ENCODE measurements around the gene HEPN1.
A peak's percentile ranks its signal among the peaks of the same experiment; 100 is the strongest.

The HEPN1 gene

DNA sequence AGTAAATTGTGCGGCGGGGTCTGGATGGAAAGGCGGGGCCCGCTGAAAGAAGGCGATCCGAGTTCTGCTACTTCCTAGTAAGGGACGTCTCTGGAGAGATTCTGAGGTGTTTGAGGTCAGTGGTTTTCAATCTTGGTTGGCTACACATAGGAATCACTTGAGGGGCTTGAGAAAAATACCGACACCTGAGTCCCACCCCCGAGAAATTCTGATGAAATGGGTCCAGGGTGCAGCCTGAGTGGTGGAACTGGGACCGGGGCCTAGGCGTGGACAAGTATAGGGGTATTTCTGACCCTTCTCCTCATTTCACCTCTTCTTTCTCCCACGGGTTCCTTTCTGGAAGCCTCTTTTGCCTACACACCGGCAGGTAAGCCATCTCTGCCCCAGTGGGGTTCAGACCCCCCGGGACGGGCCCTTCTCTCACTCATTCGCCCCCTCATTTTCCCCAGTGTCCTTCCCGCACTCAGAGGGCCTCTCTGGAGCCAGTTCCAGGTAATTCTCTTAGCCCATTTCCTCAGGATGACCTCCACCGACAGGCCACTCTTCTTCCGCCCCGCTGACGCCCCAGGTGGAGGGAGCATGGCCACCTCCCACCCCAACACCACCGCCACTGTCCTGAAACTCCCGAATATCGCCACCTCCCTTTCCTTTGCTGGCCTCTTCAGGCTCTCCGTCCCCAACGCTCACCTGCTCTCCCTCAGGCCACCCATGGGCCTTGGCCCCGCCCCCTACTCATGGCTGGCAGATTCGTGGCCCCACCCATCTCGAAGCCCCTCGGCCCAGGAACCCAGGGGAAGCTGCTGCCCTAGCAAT is 42.0 kb upstream of the HEPN1 start:
- Histone ChIP-seq H3K4me3 (ENCODE audit: low read depth in 1 of 2, low read length in 1 of 2) (peak overlapping the region; percentile 52 to 74), H3K4me1 (ENCODE audit: control insufficient read depth in 1 of 2, insufficient read depth in 1 of 2, low read depth in 1 of 2, low read length in 1 of 2) (peaks cover 9 to 17% of the 10 kb centered on the region in 2 experiments), H3K27ac (no peak overlapping the region), H3K36me3 (no peaks in the 10 kb centered on the region), H3K27me3 (peaks cover 76% of the 10 kb centered on the region), H3K9me3 (no peaks in the 10 kb centered on the region)
- TF ChIP-seq CTCF (IDR thresholded peaks at IDR 0.05) = no peak

GRCh38 chr11:124877631-124877909 is 41.5 kb upstream of the HEPN1 start:
- no peak for TF ChIP-seq CTCF (IDR thresholded peaks at IDR 0.05)

DNA sequence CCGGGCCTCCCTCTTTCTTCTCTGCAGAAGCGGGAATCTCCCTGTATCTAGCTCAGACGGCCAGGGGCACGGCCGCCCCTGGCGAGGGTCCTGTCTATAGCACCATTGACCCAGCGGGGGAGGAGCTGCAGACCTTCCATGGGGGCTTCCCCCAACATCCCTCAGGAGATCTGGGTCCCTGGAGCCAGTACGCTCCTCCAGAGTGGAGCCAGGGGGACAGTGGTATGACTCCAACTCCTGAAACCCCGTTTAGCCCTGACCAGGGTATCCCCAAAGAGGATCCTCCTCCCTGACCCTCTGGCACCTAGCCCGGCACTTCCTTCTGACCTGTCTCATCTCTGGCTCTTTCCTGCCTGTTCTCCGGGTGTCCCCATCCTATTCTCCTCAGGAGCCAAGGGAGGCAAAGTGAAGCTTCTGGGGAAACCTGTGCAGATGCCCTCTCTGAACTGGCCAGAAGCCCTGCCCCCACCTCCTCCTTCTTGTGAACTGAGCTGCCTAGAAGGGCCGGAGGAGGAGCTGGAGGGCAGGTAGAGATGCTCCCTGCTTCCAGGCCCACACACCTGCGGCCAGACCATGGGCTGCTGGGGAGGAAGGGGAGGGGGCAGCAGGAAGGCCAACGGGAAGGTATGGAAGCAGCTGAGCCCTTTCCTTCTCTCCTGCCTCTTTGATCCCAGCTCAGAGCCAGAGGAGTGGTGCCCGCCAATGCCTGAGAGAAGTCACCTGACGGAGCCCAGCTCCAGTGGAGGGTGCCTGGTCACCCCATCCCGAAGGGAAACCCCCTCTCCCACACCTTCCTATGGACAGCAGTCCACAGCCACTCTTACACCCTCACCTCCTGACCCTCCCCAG is 40.9 kb upstream of the HEPN1 start:
- Histone ChIP-seq H3K4me3 (ENCODE audit: low read depth in 1 of 2, low read length in 1 of 2) (no peak overlapping the region), H3K4me1 (ENCODE audit: control insufficient read depth in 1 of 2, insufficient read depth in 1 of 2, low read depth in 1 of 2, low read length in 1 of 2) (peaks cover 9 to 17% of the 10 kb centered on the region in 2 experiments), H3K36me3 (no peaks in the 10 kb centered on the region), H3K27me3 (peaks cover 65% of the 10 kb centered on the region), H3K27ac (no peak overlapping the region), H3K9me3 (no peaks in the 10 kb centered on the region)
- no peak for TF ChIP-seq CTCF (IDR thresholded peaks at IDR 0.05)

More at GRCh38 chr11:124877631-124877909, 41.5 kb upstream of the HEPN1 start:
- no peaks in the 10 kb centered on the region for H3K9me3 ChIP-seq
- H3K27ac ChIP-seq = no peak overlapping the region
- no peaks in the 10 kb centered on the region for H3K36me3 ChIP-seq
- H3K4me3 ChIP-seq (ENCODE audit: low read depth in 1 of 2, low read length in 1 of 2) = no peak overlapping the region
- H3K4me1 ChIP-seq (ENCODE audit: control insufficient read depth in 1 of 2, insufficient read depth in 1 of 2, low read depth in 1 of 2, low read length in 1 of 2) = peaks cover 9 to 17% of the 10 kb centered on the region in 2 experiments
- peaks cover 71% of the 10 kb centered on the region for H3K27me3 ChIP-seq

GRCh38 chr11:124878759-124879492 is 40.1 kb upstream of the HEPN1 start:
- H3K4me1 ChIP-seq (ENCODE audit: control insufficient read depth in 1 of 2, insufficient read depth in 1 of 2, low read depth in 1 of 2, low read length in 1 of 2) = peaks cover 9 to 17% of the 10 kb centered on the region in 2 experiments
- H3K36me3 ChIP-seq = no peaks in the 10 kb centered on the region
- H3K27me3 ChIP-seq = peaks cover 57% of the 10 kb centered on the region
- no peaks in the 10 kb centered on the region for H3K9me3 ChIP-seq
- H3K27ac ChIP-seq = no peak overlapping the region
- H3K4me3 ChIP-seq (ENCODE audit: low read depth in 1 of 2, low read length in 1 of 2) = no peak overlapping the region
- TF ChIP-seq CTCF (IDR thresholded peaks at IDR 0.05) = no peak

GRCh38 chr11:124879493-124880289 is 39.4 kb upstream of the HEPN1 start:
- TF ChIP-seq CTCF (IDR thresholded peaks at IDR 0.05) = no peak

More at GRCh38 chr11:124879493-124880289, 39.4 kb upstream of the HEPN1 start:
- H3K36me3 ChIP-seq = no peaks in the 10 kb centered on the region
- H3K9me3 ChIP-seq = no peaks in the 10 kb centered on the region
- peaks cover 49% of the 10 kb centered on the region for H3K27me3 ChIP-seq
- H3K4me3 ChIP-seq (ENCODE audit: low read depth in 1 of 2, low read length in 1 of 2) = no peak overlapping the region
- no peak overlapping the region for H3K27ac ChIP-seq
- H3K4me1 ChIP-seq (ENCODE audit: control insufficient read depth in 1 of 2, insufficient read depth in 1 of 2, low read depth in 1 of 2, low read length in 1 of 2) = peaks cover 9 to 17% of the 10 kb centered on the region in 2 experiments
